Smooth muscle cell (in vitro differentiated cells): Measurements from ENCODE around the gene ZNF710. TPM values are rescaled to one million over a fixed set of nuclear protein-coding genes. Genes with fewer than 3 reads are reported as not detected.

Experiments used
- DNase-seq: peaks from one replicate; lab custom pipeline; 2025; ENCODE audit not compliant: unreplicated experiment; lab: John Stamatoyannopoulos, UW
- H2AFZ ChIP-seq: fragments of 200-600 bp; sonication (generic); 2 replicates; pipeline ENCODE4 v1.6.0; 2016; ENCODE audit warnings: antibody characterized with exemption, low read depth, mild to moderate bottlenecking
- H3F3A ChIP-seq: fragments of 200-600 bp; sonication (generic); 2 replicates; pipeline ENCODE4 v1.6.0; 2017; ENCODE audit warnings: antibody characterized with exemption, low read depth
- H3K27ac ChIP-seq: fragments of 200-600 bp; sonication (generic); 2 replicates; pipeline ENCODE4 v1.5.1; 2016; ENCODE audit warnings: low read depth, mild to moderate bottlenecking
- H3K27me3 ChIP-seq: fragments of 200-600 bp; sonication (generic); 2 replicates; pipeline ENCODE4 v1.6.1; 2016; ENCODE audit warnings: low read depth, mild to moderate bottlenecking
- H3K36me3 ChIP-seq: fragments of 200-600 bp; sonication (generic); 2 replicates; pipeline ENCODE4 v1.5.1; 2016; ENCODE audit warnings: low read depth
- H3K4me1 ChIP-seq: fragments of 200-600 bp; sonication (generic); 2 replicates; pipeline ENCODE4 v1.5.1; 2016; ENCODE audit warnings: low read depth
- H3K4me2 ChIP-seq: fragments of 200-600 bp; sonication (generic); 2 replicates; pipeline ENCODE4 v1.6.0; 2016; ENCODE audit warnings: mild to moderate bottlenecking
- H3K4me3 ChIP-seq: fragments of 200-600 bp; sonication (generic); 2 replicates; pipeline ENCODE4 v1.5.1; 2016; ENCODE audit warnings: mild to moderate bottlenecking
- H3K79me2 ChIP-seq: fragments of 200-600 bp; sonication (generic); 2 replicates; pipeline ENCODE4 v1.6.0; 2016; ENCODE audit warnings: low read depth, mild to moderate bottlenecking
- H3K9ac ChIP-seq: fragments of 200-600 bp; sonication (generic); 2 replicates; pipeline ENCODE4 v1.6.0; 2016; ENCODE audit warnings: low read depth
- H3K9me3 ChIP-seq: fragments of 200-600 bp; sonication (generic); replicated peaks from 2 replicates; pipeline ENCODE4 v1.5.1; 2016; ENCODE audit warnings: low read depth
- H4K20me1 ChIP-seq: fragments of 200-600 bp; sonication (generic); 2 replicates; pipeline ENCODE4 v1.6.0; 2016; ENCODE audit warnings: low read depth
- CTCF ChIP-seq: fragments of 200-600 bp; sonication (generic); IDR thresholded peaks from 2 replicates; pipeline ENCODE4 v1.5.1; 2017; ENCODE audit warnings: borderline replicate concordance, mild to moderate bottlenecking, antibody characterized with exemption; ENCODE audit not compliant: insufficient read depth, poor library complexity, severe bottlenecking
- WGBS: methylation state at CpG from one replicate; pipeline ENCODE4 v1.1.7; 2016; ENCODE audit warnings: low lambda C conversion rate; 5-methylcytosine and 5-hydroxymethylcytosine counted together
- polyA plus RNA-seq: library from polyadenylated mRNA; unstranded; fragments of >200 nt; fragmentation: Nextera tagmentation; extraction: Ambion mirVana; gene quantifications from 2 replicates; pipeline ENCODE4 v1.2.1, GENCODE V29; 2016
- total RNA-seq: library from RNA; depleted of rRNA; stranded (reverse); fragments of >200 nt; gene quantifications from 2 replicates; pipeline ENCODE4 v1.2.3, GENCODE V29; 2014

Gene ZNF710
- total and polyA plus RNA-seq, 2 experiments from 2014 or later = 8.6 to 10.4 TPM

DNA sequence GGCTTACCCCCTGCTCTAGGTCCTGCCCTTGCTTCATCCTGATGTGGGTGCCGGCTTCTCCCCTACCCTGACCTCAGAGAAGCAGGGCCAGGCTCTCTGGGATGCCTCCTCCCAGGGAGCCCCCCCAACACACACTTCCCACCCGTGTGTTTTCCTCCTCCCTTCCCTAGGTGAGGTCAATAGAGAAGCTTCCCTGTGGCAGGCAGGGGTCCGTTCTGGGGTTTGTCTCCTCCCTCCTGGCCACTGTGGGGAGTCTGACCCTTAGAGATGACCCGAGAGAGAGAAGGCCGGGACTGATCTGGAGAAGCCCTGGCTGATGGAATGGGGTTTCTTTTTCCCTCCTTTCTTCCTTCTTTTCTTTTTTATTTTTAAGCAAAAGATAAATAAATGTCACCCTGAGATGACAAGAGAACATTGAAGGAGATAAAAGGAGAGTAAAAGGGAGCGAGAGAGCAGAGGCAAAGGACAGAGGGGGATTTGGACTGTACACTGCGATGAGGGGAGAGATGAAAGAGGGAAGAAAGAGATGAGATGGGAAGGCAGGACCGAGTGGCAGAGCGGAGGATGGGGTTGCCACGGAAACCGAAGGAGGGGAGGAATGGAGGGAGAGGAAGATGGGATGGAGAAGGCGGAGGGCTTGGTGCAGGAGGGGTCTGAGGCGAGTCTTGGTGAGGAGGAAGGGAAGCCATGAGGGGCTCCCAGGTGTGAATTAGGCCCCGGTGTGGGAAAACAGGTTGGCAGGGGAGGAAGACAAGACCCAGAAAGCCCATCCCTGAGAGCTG is 52.8 kb downstream of the ZNF710 start:
- H3K9ac ChIP-seq = no peak overlapping the region

DNA sequence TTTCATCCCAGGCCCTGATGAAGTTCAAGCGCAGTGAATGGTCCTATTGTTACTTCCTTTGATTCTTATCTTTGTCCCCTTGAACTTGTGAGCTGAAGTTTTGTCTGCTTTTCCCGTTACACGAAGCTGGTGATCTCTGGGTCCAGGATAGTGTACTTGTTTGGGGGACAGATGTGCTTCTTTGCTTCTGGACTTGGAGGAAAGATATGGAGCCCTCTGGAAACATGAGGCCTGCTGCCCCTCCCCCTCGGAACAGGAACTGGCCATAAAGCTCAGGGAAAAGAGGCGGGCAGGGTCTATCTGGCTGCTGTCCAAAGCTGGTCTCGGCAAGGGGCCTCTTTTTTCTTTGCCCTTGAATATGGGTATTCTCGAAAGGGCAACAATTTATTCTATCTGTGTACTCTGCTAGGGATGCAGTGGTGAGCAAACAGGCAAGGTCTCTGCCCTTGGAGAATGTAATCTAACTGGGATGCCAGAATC is 53.5 kb downstream of the ZNF710 start:
- no peaks in the 10 kb centered on the region for H3K36me3 ChIP-seq
- H4K20me1 ChIP-seq = peaks cover 40% of the 10 kb centered on the region
- TF ChIP-seq CTCF = no peak
- H3K79me2 ChIP-seq = peaks cover 13% of the 10 kb centered on the region
- H3K4me2 ChIP-seq = no peak overlapping the region
- H3K27me3 ChIP-seq = no peaks in the 10 kb centered on the region
- no peak overlapping the region for H3K9ac ChIP-seq
- WGBS = 51% methylated on average over 7 of the region's 7 CpGs
- no peaks in the 10 kb centered on the region for H3F3A ChIP-seq
- H3K4me3 ChIP-seq = no peak overlapping the region
- H3K27ac ChIP-seq = no peak overlapping the region
- peaks cover 6% of the 10 kb centered on the region for H3K4me1 ChIP-seq
- H3K9me3 ChIP-seq = no peaks in the 10 kb centered on the region
- no peak for DNase-seq
- no peak overlapping the region for H2AFZ ChIP-seq

More for the DNA sequence above, 52.8 kb downstream of the ZNF710 start:
- Histone ChIP-seq H3K4me2 (no peak overlapping the region), H3K36me3 (no peaks in the 10 kb centered on the region), H2AFZ (no peak overlapping the region), H4K20me1 (peaks cover 48% of the 10 kb centered on the region), H3K9me3 (no peaks in the 10 kb centered on the region), H3K27me3 (no peaks in the 10 kb centered on the region), H3K27ac (no peak overlapping the region), H3K4me1 (peaks cover 6% of the 10 kb centered on the region), H3F3A (no peaks in the 10 kb centered on the region), H3K79me2 (peaks cover 13% of the 10 kb centered on the region), H3K4me3 (no peak overlapping the region)
- 91% methylated on average over 14 of the region's 14 CpGs for WGBS
- TF ChIP-seq CTCF = no peak
- DNase-seq = no peak

DNA sequence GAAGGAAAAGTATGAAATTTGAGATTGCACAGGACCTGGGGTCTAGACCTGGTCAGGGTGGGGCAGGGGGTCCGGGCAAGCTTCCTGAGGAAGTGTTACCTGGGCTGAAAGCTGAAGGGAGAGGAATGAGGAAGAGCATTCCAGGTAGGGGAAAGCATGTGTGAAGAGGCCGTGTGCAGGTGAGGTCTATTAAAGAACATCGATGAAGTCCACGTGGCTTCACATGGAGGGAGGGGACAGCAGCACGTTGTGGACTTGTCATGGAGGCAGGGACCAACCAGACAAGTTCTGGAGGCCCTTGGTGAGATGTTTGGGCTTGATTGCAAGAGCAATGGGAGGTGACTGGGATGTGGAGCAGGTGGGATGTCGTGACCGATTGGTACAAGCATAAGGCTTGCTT is 54.1 kb downstream of the ZNF710 start:
- Histone ChIP-seq H3K36me3 (no peaks in the 10 kb centered on the region), H4K20me1 (peaks cover 35% of the 10 kb centered on the region), H3K9me3 (no peaks in the 10 kb centered on the region), H3K4me2 (no peak overlapping the region), H3K27me3 (no peaks in the 10 kb centered on the region), H3K27ac (no peak overlapping the region), H3K4me3 (no peak overlapping the region), H3K4me1 (peaks cover 6% of the 10 kb centered on the region), H3K79me2 (peaks cover 11% of the 10 kb centered on the region), H3K9ac (no peak overlapping the region), H2AFZ (no peak overlapping the region), H3F3A (no peaks in the 10 kb centered on the region)
- DNase-seq = no peak
- TF ChIP-seq CTCF = no peak
- WGBS = 87% methylated on average over 7 of the region's 7 CpGs

DNA sequence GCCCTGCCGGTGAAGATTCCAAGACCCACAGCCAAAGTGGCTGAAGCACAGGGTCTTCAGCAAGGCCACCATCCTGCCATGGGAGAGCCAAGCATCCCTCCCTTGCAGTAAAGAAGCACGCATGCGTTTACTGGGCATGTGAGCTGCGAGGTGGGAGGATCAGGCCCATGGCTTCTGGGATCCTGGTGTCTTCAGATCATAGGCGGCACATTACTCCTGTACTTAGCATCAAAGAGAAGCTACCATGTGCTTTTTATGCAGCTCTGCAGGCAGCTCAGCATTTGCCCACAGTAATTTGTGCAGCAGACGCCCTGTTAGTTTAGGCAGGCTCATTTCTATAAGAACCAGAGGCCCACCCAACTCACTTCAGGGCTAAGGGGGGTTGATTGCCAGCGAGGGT is 55.4 kb downstream of the ZNF710 start:
- no peak for DNase-seq
- H3K9ac ChIP-seq = no peak overlapping the region
- no peak overlapping the region for H2AFZ ChIP-seq
- H3K4me3 ChIP-seq = no peak overlapping the region
- H3F3A ChIP-seq = no peaks in the 10 kb centered on the region
- peaks cover 5% of the 10 kb centered on the region for H3K79me2 ChIP-seq
- no peaks in the 10 kb centered on the region for H3K9me3 ChIP-seq
- no peaks in the 10 kb centered on the region for H3K36me3 ChIP-seq
- no peak for TF ChIP-seq CTCF
- H3K4me1 ChIP-seq = peaks cover 7% of the 10 kb centered on the region
- no peaks in the 10 kb centered on the region for H3K27me3 ChIP-seq
- H4K20me1 ChIP-seq = peaks cover 27% of the 10 kb centered on the region
- H3K4me2 ChIP-seq = no peak overlapping the region
- no peak overlapping the region for H3K27ac ChIP-seq
- WGBS = 94% methylated on average over 7 of the region's 7 CpGs
